Esophagus squamous epithelium (tissue), 5 donors: ENCODE data around the gene MYPOP. TPM values are rescaled to one million over a fixed set of nuclear protein-coding genes. Genes with fewer than 3 reads are reported as not detected.

Source experiments
- DNase-seq: peaks from one replicate; lab custom pipeline; 2025; lab: John Stamatoyannopoulos, UW
- H3K27ac ChIP-seq, 4 donors: fragments of 200-600 bp; sonication (generic); one replicate each; pipeline ENCODE4 v1.5.1; 2016 to 2019; ENCODE audit warnings: mild to moderate bottlenecking in 1 of 4
- H3K27me3 ChIP-seq, 4 donors: fragments of 200-600 bp; sonication (generic); 1 replicate in 3 of 4; 2 replicates in 1 of 4; pipeline versions ENCODE4 v1.5.1 to v1.6.0; 2017 to 2021; ENCODE audit warnings: antibody characterized with exemption in 1 of 4
- H3K36me3 ChIP-seq, 3 donors: fragments of 200-600 bp; sonication (generic); one replicate each; pipeline ENCODE4 v1.5.1; 2016 to 2019
- H3K4me1 ChIP-seq, 3 donors: fragments of 200-600 bp; sonication (generic); one replicate each; pipeline ENCODE4 v1.5.1; 2017 to 2019
- H3K4me3 ChIP-seq, 4 donors: fragments of 200-600 bp; sonication (generic); 1 replicate in 3 of 4; 2 replicates in 1 of 4; pipeline ENCODE4 v1.5.1; 2016 to 2019; ENCODE audit warnings: mild to moderate bottlenecking in 2 of 4, moderate library complexity in 1 of 4
- H3K9me3 ChIP-seq, 3 donors: fragments of 200-600 bp; sonication (generic); one replicate each; pipeline ENCODE4 v1.5.1; 2016 to 2019
- POLR2A ChIP-seq, 4 donors: fragments of 450-650 bp; IDR thresholded peaks; one replicate each; pipeline ENCODE4 v1.6.1; 2017; ENCODE audit warnings: antibody characterized with exemption in 4 of 4, mild to moderate bottlenecking in 4 of 4, moderate library complexity in 3 of 4
- WGBS, 2 donors: methylation state at CpG; one replicate each; pipeline ENCODE4 v1.1.5; 2018; 5-methylcytosine and 5-hydroxymethylcytosine counted together
- intact Hi-C: fragments of 100-400 bp; cut with DNase I; formaldehyde crosslinking; loops from one replicate; pipeline ENCODE4 v1.15.0; 2022
- total RNA-seq, 4 donors: library from RNA; depleted of rRNA; stranded (reverse); fragments of >200 nt; gene quantifications; one replicate each; pipeline ENCODE4 v1.1.0, GENCODE V29; 2016
- TF ChIP-seq, protein P1 (sequence below), 6 experiments: fragments of 450-650 bp in 4 of 6; fragments of 200-600 bp in 2 of 6; sonication (generic) in 2 of 6; IDR thresholded peaks; one replicate each; pipeline ENCODE4 v1.5.1; 2016 to 2019; ENCODE audit warnings: antibody characterized with exemption in 6 of 6, mild to moderate bottlenecking in 4 of 6, moderate library complexity in 4 of 6
- donor health status: DM: yes; HTN: yes; CAD: no.

The MYPOP gene
- total RNA-seq, 4 donors from 2014 or later = 2.3 to 5.7 (median 4.2) TPM

DNA sequence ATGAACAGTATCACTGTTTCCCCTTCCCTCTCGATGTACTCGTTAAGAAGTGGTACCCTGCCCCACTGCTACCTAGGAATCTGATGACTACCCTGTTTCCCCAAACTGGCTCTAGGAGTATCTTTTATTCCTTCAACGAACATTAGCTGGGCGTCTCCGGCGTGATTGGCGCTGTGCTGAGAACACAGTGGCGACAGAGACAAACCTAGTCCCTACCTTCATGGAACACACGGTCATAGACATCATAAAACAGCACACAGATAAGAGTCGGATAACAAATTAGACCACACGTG is 40.2 kb downstream of the MYPOP start:
- intact Hi-C loops = no loop called here
- H3K4me3 ChIP-seq = peak overlapping the region; percentile 83 to 94 (median 88)
- H3K27ac ChIP-seq = peak overlapping the region; percentile 87 to 94 (median 94)
- no peak for DNase-seq
- peaks cover 0 to 24% (median 17%) of the 10 kb centered on the region in 3 donors for H3K36me3 ChIP-seq
- peaks cover 0 to 37% (median 4%) of the 10 kb centered on the region in 4 donors for H3K27me3 ChIP-seq
- peaks cover 13 to 39% (median 26%) of the 10 kb centered on the region in 3 donors for H3K4me1 ChIP-seq
- H3K9me3 ChIP-seq = no peaks in the 10 kb centered on the region
- no peak for TF ChIP-seq POLR2A (IDR thresholded peaks at IDR 0.05)
- TF ChIP-seq, protein P1, sequence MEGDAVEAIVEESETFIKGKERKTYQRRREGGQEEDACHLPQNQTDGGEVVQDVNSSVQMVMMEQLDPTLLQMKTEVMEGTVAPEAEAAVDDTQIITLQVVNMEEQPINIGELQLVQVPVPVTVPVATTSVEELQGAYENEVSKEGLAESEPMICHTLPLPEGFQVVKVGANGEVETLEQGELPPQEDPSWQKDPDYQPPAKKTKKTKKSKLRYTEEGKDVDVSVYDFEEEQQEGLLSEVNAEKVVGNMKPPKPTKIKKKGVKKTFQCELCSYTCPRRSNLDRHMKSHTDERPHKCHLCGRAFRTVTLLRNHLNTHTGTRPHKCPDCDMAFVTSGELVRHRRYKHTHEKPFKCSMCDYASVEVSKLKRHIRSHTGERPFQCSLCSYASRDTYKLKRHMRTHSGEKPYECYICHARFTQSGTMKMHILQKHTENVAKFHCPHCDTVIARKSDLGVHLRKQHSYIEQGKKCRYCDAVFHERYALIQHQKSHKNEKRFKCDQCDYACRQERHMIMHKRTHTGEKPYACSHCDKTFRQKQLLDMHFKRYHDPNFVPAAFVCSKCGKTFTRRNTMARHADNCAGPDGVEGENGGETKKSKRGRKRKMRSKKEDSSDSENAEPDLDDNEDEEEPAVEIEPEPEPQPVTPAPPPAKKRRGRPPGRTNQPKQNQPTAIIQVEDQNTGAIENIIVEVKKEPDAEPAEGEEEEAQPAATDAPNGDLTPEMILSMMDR (IDR thresholded peaks at IDR 0.05) = no peak
- 0% methylated on average over 6 to 11 of the region's 11 CpGs for WGBS, 2 donors

DNA sequence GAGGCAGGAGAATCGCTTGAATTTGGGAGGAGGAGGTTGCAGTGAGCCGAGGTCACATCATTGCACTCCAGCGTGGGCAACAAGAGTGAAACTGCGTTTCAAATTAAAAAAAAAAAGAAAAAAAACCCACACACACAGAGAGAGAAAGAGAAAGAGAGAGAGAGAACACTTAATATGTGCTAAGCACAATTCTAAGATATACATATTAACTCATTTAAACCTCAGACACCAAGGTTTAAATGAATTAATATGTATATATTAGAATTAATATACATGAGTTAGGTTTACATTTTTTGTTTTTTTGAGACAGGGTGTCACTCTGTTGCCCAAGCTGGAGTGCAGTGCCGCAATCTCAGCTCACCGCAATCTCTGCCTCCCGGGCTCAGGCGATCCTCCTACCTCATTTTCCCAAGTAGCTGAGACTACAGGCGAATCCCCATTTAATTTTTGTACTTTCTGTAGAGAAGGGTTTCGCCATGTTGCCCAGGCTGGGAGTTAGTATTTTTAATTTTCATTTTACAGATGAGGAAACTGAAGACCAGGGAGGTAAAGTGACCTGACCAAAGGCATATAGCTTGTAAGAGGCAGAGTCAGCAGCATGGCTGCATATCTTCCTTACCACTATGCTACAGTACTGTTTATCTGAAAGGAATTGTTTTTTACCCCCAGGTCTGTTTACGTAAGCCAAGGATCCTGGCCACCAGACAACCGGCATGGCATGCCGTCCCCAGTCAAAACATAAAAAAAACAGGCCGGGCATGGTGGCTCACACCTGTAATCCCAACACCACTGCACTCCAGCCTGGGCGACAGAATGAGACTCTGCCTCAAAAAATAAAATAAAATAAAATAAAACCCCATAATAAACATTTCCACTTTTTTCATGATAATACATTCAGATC is 41.8 kb downstream of the MYPOP start:
- H3K9me3 ChIP-seq = no peaks in the 10 kb centered on the region
- intact Hi-C loops = no loop called here
- DNase-seq = no peak
- H3K4me1 ChIP-seq = peaks cover 13 to 39% (median 26%) of the 10 kb centered on the region in 3 donors
- peaks cover 0 to 23% (median 4%) of the 10 kb centered on the region in 4 donors for H3K27me3 ChIP-seq
- peaks cover 0 to 40% (median 17%) of the 10 kb centered on the region in 3 donors for H3K36me3 ChIP-seq
- TF ChIP-seq, protein P1 (IDR thresholded peaks at IDR 0.05) = no peak
- TF ChIP-seq POLR2A (IDR thresholded peaks at IDR 0.05) = no peak
- peak overlapping the region in 1 of 4 donors; percentile 20 for H3K27ac ChIP-seq
- 78 to 82% methylated on average over 15 of the region's 15 CpGs for WGBS, 2 donors
- no peak overlapping the region for H3K4me3 ChIP-seq

DNA sequence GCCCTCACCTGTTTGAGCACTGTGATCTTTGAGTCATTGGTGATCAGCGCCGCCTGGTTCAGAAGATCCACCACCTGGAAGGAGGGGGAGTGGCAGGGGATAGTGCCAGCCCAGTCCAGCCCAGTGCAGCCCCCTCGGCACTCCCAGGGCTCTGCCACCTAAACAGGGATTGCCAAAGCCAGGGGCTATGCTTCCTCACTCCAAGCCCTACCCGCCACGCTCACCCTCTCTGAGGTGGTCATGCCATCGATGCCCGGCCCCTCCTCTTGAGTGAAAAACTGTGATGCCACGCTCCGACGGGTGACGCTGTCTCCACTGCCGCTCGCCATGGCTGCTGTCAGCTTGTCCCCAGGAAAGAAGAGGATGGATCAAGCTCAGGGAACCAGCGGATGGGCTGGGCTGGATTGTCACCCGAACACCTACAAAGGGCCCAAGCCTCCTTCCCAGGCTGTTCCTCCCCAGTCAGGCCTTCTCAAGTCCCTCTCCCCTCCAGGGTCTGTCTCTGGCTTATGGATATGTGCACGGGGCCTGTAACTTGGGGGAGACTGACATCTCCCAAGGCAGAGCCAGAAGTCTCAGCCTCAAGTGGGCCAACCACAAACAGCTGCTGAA is 48.1 kb downstream of the MYPOP start:
- DNase-seq = no peak
- H3K4me3 ChIP-seq = no peak overlapping the region
- no peaks in the 10 kb centered on the region for H3K9me3 ChIP-seq
- H3K27me3 ChIP-seq = no peaks in the 10 kb centered on the region
- intact Hi-C loops = no loop called here
- no peak for TF ChIP-seq POLR2A (IDR thresholded peaks at IDR 0.05)
- TF ChIP-seq, protein P1 (IDR thresholded peaks at IDR 0.05) = no peak
- H3K36me3 ChIP-seq = peaks cover 37 to 94% (median 38%) of the 10 kb centered on the region in 3 donors
- WGBS, 2 donors = 93 to 100% methylated on average over 1 to 3 of the region's 16 CpGs
- H3K27ac ChIP-seq = no peak overlapping the region
- no peaks in the 10 kb centered on the region for H3K4me1 ChIP-seq

DNA sequence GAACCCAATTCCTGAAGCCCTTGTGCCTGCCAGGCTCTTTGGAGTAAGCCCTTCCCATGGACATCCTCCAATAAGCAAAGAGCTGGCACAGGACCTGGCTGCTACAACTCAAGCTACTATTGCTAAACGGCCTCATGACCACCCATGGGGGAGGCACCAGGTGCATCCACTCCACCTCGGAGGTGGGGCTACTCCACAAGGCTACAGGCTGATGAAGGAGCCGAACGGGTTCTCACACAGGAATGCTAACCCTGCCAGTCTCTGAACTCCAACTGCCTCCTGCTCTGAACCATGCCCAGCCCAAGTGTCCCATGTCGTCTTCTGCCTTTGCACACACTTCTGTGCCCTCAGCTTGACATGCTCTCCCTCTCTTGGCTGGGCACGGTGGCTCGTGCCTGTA is 49.4 kb downstream of the MYPOP start:
- 67 to 83% methylated on average over 2 of the region's 7 CpGs for WGBS, 2 donors
- peaks cover 30 to 94% (median 37%) of the 10 kb centered on the region in 3 donors for H3K36me3 ChIP-seq
- no peaks in the 10 kb centered on the region for H3K27me3 ChIP-seq
- no peaks in the 10 kb centered on the region for H3K4me1 ChIP-seq
- H3K27ac ChIP-seq = no peak overlapping the region
- intact Hi-C loops = no loop called here
- TF ChIP-seq, protein P1 (IDR thresholded peaks at IDR 0.05) = no peak
- TF ChIP-seq POLR2A (IDR thresholded peaks at IDR 0.05) = no peak
- H3K9me3 ChIP-seq = no peaks in the 10 kb centered on the region
- no peak overlapping the region for H3K4me3 ChIP-seq
- no peak for DNase-seq
